ENCODE measurements around the gene SCT. TPM values are rescaled to one million over a fixed set of nuclear protein-coding genes. Genes with fewer than 3 reads are reported as not detected.

SCT gene
- total and polyA plus RNA-seq, 11 donors = 0.81 TPM; not detected in 10

- no peak overlapping the region for H3K27ac ChIP-seq
- H3K4me1 ChIP-seq = peaks cover 0 to 1% (median 0%) of the 10 kb centered on the region in 12 donors
- peaks cover 0 to 39% (median 29%) of the 10 kb centered on the region in 9 donors for H3K36me3 ChIP-seq
- no peak overlapping the region for H3K4me3 ChIP-seq
- no peaks in the 10 kb centered on the region for H3K27me3 ChIP-seq
- intact Hi-C loops (cut with DNase I) = no loop called here
- no peaks in the 10 kb centered on the region for H3K9me3 ChIP-seq
- ATAC-seq (no peak), DNase-seq (peak in 1 of 5 donors; percentile 17)
- WGBS, 4 donors = 85 to 91% (median 89%) methylated on average over 14 of the region's 14 CpGs
- no peak for TF ChIP-seq POLR2A (IDR thresholded peaks at IDR 0.05)
- TF ChIP-seq CTCF (IDR thresholded peaks at IDR 0.05) = no peak
Measured at GRCh38 chr11:646214-646613, 19.2 kb upstream of the SCT start.

- TF ChIP-seq CTCF (IDR thresholded peaks at IDR 0.05) (no peak), POLR2A (IDR thresholded peaks at IDR 0.05) (no peak)
- Histone ChIP-seq H3K36me3 (peaks cover 0 to 34% (median 22%) of the 10 kb centered on the region in 9 donors), H3K27ac (no peak overlapping the region), H3K4me1 (peaks cover 0 to 8% (median 0%) of the 10 kb centered on the region in 12 donors), H3K9me3 (no peaks in the 10 kb centered on the region), H3K4me3 (no peak overlapping the region), H3K27me3 (peaks cover 0 to 4% (median 0%) of the 10 kb centered on the region in 9 donors)
- WGBS, 4 donors = 86 to 92% (median 88%) methylated on average over 12 to 16 of the region's 16 CpGs
- ATAC-seq = no peak
- intact Hi-C loops (cut with DNase I) = no loop called here
- DNase-seq = peak in 1 of 5 donors; percentile 9
Measured at GRCh38 chr11:645536-645935, 18.6 kb upstream of the SCT start.

- Histone ChIP-seq H3K9me3 (no peaks in the 10 kb centered on the region), H3K27me3 (peaks cover 2 to 18% (median 5%) of the 10 kb centered on the region in 9 donors), H3K27ac (no peak overlapping the region), H3K4me1 (peaks cover 0 to 15% (median under 1%) of the 10 kb centered on the region in 12 donors), H3K36me3 (peaks cover 0 to 26% (median 15%) of the 10 kb centered on the region in 9 donors), H3K4me3 (no peak overlapping the region)
- no peak for DNase-seq
- intact Hi-C loops (cut with DNase I) = no loop called here
- WGBS, 4 donors = 87 to 89% (median 88%) methylated on average over 45 to 50 of the region's 50 CpGs
- TF ChIP-seq CTCF (IDR thresholded peaks at IDR 0.05) (no peak), POLR2A (IDR thresholded peaks at IDR 0.05) (no peak)
- no peak for ATAC-seq
Measured at GRCh38 chr11:643849-644738, 17.1 kb upstream of the SCT start.

GRCh38 chr11:643366-643765 is 16.4 kb upstream of the SCT start:
- peaks cover 0 to 20% (median 4%) of the 10 kb centered on the region in 12 donors for H3K4me1 ChIP-seq
- H3K27me3 ChIP-seq = peaks cover 9 to 25% (median 13%) of the 10 kb centered on the region in 9 donors
- TF ChIP-seq POLR2A (IDR thresholded peaks at IDR 0.05) = no peak
- TF ChIP-seq CTCF (IDR thresholded peaks at IDR 0.05) = no peak
- ATAC-seq (no peak), DNase-seq (no peak)
- no peak overlapping the region for H3K27ac ChIP-seq
- peaks cover 0 to 26% (median 15%) of the 10 kb centered on the region in 9 donors for H3K36me3 ChIP-seq
- intact Hi-C loops (cut with DNase I) = no loop called here
- H3K4me3 ChIP-seq = no peak overlapping the region
- WGBS, 4 donors = 91 to 99% (median 97%) methylated on average over 8 to 9 of the region's 9 CpGs
- no peaks in the 10 kb centered on the region for H3K9me3 ChIP-seq
